Measurements from ENCODE around the gene CDKAL1.

CDKAL1 gene

GRCh38 chr6:20965276-20965675 is 431.0 kb downstream of the CDKAL1 start:
- DNase-seq (ENCODE audit: low spot score) = no peak

GRCh38 chr6:20965915-20966314 is 431.7 kb downstream of the CDKAL1 start:
- no peak for DNase-seq (ENCODE audit: low spot score)

GRCh38 chr6:20969551-20969950 is 435.3 kb downstream of the CDKAL1 start:
- no peak for DNase-seq (ENCODE audit: low spot score)

GRCh38 chr6:20976391-20976918 is 442.2 kb downstream of the CDKAL1 start:
- DNase-seq (ENCODE audit: low spot score) = no peak

- DNase-seq (ENCODE audit: low spot score) = peak; percentile 4
These were observed 443.9 kb downstream of the CDKAL1 start for GRCh38 chr6:20978151-20978614.

- no peak for DNase-seq (ENCODE audit: low spot score)
These were observed 444.8 kb downstream of the CDKAL1 start for GRCh38 chr6:20979076-20979475.

- no peak for DNase-seq (ENCODE audit: low spot score)
These were observed 449.7 kb downstream of the CDKAL1 start for GRCh38 chr6:20983961-20984360.

- no peak for DNase-seq (ENCODE audit: low spot score)
These were observed 451.6 kb downstream of the CDKAL1 start for GRCh38 chr6:20985821-20986220.

GRCh38 chr6:20991910-20992309 is 457.7 kb downstream of the CDKAL1 start:
- no peak for DNase-seq (ENCODE audit: low spot score)

- DNase-seq (ENCODE audit: low spot score) = no peak
These were observed 461.8 kb downstream of the CDKAL1 start for GRCh38 chr6:20996099-20996498.

- no peak for DNase-seq (ENCODE audit: low spot score)
These were observed 463.0 kb downstream of the CDKAL1 start for GRCh38 chr6:20997143-20997769.

- DNase-seq (ENCODE audit: low spot score) = no peak
These were observed 463.5 kb downstream of the CDKAL1 start for GRCh38 chr6:20997770-20998147.

- no peak for DNase-seq (ENCODE audit: low spot score)
These were observed 464.6 kb downstream of the CDKAL1 start for GRCh38 chr6:20998748-20999448.

- DNase-seq (ENCODE audit: low spot score) = no peak
These were observed 466.1 kb downstream of the CDKAL1 start for GRCh38 chr6:21000331-21000801.

GRCh38 chr6:21001736-21002135 is 467.5 kb downstream of the CDKAL1 start:
- DNase-seq (ENCODE audit: low spot score) = no peak

GRCh38 chr6:21003780-21004541 is 469.7 kb downstream of the CDKAL1 start:
- peak; percentile 21 for DNase-seq (ENCODE audit: low spot score)

GRCh38 chr6:21005816-21006570 is 471.7 kb downstream of the CDKAL1 start:
- peak; percentile 6 for DNase-seq (ENCODE audit: low spot score)

GRCh38 chr6:21019614-21020013 is 485.4 kb downstream of the CDKAL1 start:
- DNase-seq (ENCODE audit: low spot score) = no peak

- DNase-seq (ENCODE audit: low spot score) = peak; percentile 4
These were observed 488.3 kb downstream of the CDKAL1 start for GRCh38 chr6:21022343-21023107.

GRCh38 chr6:21023210-21023609 is 489.0 kb downstream of the CDKAL1 start:
- no peak for DNase-seq (ENCODE audit: low spot score)

GRCh38 chr6:21024616-21025015 is 490.4 kb downstream of the CDKAL1 start:
- no peak for DNase-seq (ENCODE audit: low spot score)
